Upper lobe of left lung (tissue), 4 donors: ENCODE measurements around the gene MRPL14.

Source experiments
- CTCF ChIP-seq, 6 experiments: fragments of 450-650 bp in 4 of 6; fragments of 200-600 bp in 2 of 6; sonication (generic) in 2 of 6; IDR thresholded peaks; one replicate each; pipeline ENCODE4 v1.5.1; 2016 to 2019; ENCODE audit warnings: antibody characterized with exemption in 6 of 6
- EP300 ChIP-seq, 4 donors: sonication (generic); formaldehyde crosslinking; IDR thresholded peaks; one replicate each; pipeline ENCODE4 v1.5.1; 2017; ENCODE audit warnings: antibody characterized with exemption in 4 of 4, control low read depth in 2 of 4
- POLR2AphosphoS5 ChIP-seq, 2 donors: sonication (generic); formaldehyde crosslinking; IDR thresholded peaks; one replicate each; pipeline ENCODE4 v1.5.1; 2017; ENCODE audit warnings: antibody characterized with exemption in 2 of 2

- no peak for TF ChIP-seq EP300 (IDR thresholded peaks at IDR 0.05)
- no peak for TF ChIP-seq CTCF (IDR thresholded peaks at IDR 0.05)
- no peak for TF ChIP-seq POLR2AphosphoS5 (IDR thresholded peaks at IDR 0.05)
Observed at GRCh38 chr6:44176130-44176761, 49.0 kb upstream of the MRPL14 start.
